LNCAP (cell line): ENCODE results near the gene BSX.

ENCODE experiments used
- CTCF ChIP-seq: fragments of 450-650 bp; IDR thresholded peaks from 2 replicates; pipeline ENCODE4 v1.5.1; 2017; ENCODE audit warnings: mild to moderate bottlenecking

Gene BSX

GRCh38 chr11:122998727-122999366, 17.2 kb upstream of the BSX start:
- TF ChIP-seq CTCF = no peak

DNA sequence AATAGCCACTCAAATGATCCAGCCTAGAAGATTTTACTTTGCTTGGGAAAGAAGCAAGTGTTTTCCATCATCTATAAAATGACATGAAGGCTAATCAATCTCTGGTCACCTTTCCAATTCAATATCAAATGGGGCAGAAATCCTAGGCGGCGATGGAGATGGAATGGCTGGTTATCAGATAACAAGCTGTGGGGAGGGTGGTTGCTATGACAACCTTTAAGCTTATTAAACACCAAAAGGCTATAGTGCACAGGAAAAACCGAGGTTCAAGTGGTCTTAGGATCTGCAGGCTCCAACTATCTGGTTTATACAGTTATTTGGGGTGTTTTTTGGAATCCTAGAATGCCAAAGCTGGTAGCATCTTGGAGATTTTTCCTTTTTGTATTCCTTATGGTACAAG, 13.9 kb upstream of the BSX start:
- no peak for TF ChIP-seq CTCF

GRCh38 chr11:122984186-122985011, 2.8 kb upstream of the BSX start:
- TF ChIP-seq CTCF = no peak

GRCh38 chr11:122983438-122984185, 2.0 kb upstream of the BSX start:
- no peak for TF ChIP-seq CTCF

DNA sequence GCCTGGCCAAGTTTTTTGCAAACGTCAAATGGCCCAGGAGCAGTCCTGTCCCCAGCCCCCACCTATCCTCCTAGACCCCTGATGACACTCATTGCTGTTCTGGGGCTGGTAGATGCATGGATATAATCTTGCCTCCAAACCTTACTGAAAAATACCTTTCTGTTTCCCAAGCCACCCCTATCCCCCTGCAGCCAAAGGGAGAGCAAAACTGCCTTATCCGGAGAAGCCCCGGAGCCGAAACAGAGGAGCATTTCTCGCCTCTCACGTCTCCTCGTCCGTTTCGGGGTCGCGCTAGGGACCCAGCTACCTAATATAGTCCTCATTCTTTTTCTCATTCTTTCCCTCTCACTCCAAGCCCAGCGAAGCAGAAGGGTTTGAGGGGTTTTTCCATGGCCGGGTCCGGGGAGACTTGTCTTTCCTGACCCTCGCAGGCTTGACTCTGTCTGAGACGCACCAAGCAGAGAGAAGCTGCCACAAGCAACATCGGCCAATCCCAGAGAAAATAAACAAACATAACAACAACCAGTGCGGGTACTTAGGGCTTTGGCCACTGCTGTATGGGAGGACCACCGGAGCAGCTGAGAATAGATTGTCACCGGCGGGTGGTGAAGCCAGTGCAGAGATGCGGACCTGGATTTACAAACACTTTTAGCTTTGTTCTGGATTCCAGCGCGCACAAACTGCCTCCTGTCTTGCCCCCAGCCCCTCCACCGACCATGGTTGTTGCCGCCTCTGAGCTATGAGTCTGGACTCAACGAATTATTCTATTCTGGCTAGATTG, 1.6 kb downstream of the BSX start:
- no peak for TF ChIP-seq CTCF

GRCh38 chr11:122979103-122979814, 2.4 kb downstream of the BSX start:
- TF ChIP-seq CTCF = no peak

- TF ChIP-seq CTCF = no peak
Observed at GRCh38 chr11:122978299-122978620, 3.4 kb downstream of the BSX start.
